ENCODE data around the gene NOS2.

DNA sequence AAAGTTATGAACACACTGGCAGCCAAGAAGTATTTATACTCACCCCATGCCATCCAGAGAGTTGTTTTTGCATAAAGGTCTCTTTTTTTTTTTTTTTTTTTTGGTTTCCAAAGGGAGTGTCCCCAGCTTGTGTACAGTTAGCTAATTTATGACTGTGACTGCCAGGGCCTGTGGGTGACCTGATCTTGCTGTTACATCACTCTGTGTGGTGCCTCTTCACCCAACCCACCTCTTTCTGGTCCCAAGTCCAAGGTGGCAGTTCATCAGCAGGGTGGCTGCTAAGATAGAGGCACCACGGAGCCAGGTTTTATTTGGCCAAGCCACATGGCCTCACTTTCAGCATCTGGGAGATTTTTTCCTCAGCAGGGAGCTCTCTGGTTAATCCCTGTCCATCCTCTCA is at the start of gene NOS2:
- TF ChIP-seq GATA3 (IDR thresholded peaks at IDR 0.05; ENCODE audit: low read depth, low read length) = no peak
- TF ChIP-seq GATA2 (IDR thresholded peaks at IDR 0.05; ENCODE audit: low read depth, low read length) = no peak

Measured in SH-SY5Y (cell line).